ENCODE results near the gene SKOR1. TPM values are rescaled to one million over a fixed set of nuclear protein-coding genes. Genes with fewer than 3 reads are reported as not detected.

Gene SKOR1
- total and polyA plus RNA-seq, 2 of the 8 experiments (the other 6 are each of a cell fraction or from before 2014, with no cell fraction given): 0.03 to 0.11 TPM

DNA sequence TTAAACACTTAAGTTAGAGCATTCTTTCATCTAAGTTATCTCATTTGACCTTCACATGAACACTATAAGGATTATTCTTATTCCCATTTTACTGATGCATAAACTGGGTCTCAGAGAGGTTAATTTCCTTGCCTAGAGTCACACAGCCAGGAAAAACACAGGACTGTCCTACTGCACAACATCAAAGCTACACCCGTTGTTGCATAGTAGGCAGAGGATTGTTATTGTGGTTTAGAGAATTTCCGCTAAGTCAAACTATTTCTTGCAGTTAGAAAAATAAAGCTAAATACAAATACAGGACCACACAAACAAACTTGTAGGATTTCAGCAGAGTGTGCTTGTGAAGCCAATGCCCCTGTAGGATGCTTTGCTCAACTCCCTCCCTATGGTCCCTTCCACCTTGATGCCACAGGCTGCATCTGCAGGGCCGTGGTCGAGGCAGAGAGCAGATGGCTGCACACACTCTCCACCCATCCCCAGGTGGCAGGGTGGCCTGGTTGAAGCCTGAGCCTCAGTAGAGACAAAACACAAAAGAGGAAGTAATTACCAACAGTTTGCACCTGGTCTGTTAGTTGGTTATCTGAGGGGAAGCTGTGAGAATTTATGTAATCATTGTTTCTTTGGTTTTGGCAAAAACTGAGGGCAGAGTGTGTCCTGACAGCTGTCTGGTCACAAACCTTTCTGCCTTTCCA lies 41.1 kb upstream of the SKOR1 start:
- Histone ChIP-seq H3K4me1 (replicated peaks in 1 of 4; ENCODE audit: control insufficient read depth in 3 of 4, insufficient read depth in 4 of 4, low read length in 3 of 4) (peaks cover 7 to 18% (median 12%) of the 10 kb centered on the region in 4 experiments), H2BK5ac (ENCODE audit: low read depth, low read length) (no peak overlapping the region), H3K23me2 (ENCODE audit: low read depth, low read length) (no peaks in the 10 kb centered on the region), H2BK15ac (ENCODE audit: low read length) (no peak overlapping the region), H4K91ac (replicated peaks; ENCODE audit: insufficient read length, low read length) (no peak overlapping the region), H2AK5ac (ENCODE audit: low read depth, low read length) (no peak overlapping the region), H3K79me1 (ENCODE audit: low read depth, low read length) (no peaks in the 10 kb centered on the region; the same call in 1 of the 2 replicates), H3K9me3 (ENCODE audit: insufficient read depth in 2 of 2, low read depth in 1 of 2, low read length in 1 of 2) (no peaks in the 10 kb centered on the region), H2BK12ac (ENCODE audit: low read depth, low read length) (no peak overlapping the region), H3K27ac (ENCODE audit: low read depth, low read length) (no peak overlapping the region), H3K4ac (replicated peaks; ENCODE audit: insufficient read length, low read depth, low read length) (no peak overlapping the region), H3K56ac (replicated peaks; ENCODE audit: insufficient read length, low read depth, low read length) (no peak overlapping the region), H2BK120ac (replicated peaks; ENCODE audit: low read depth, low read length) (no peak overlapping the region), H3K9ac (replicated peaks in 1 of 4; ENCODE audit: extremely low read depth in 1 of 4, low read depth in 3 of 4, low read length in 3 of 4) (no peak overlapping the region), H2AFZ (ENCODE audit: low read length) (no peak overlapping the region), H3K79me2 (ENCODE audit: control insufficient read depth in 1 of 2, insufficient read depth in 2 of 2, low read length in 2 of 2) (no peaks in the 10 kb centered on the region), H2BK20ac (ENCODE audit: low read length) (no peak overlapping the region), H3K18ac (ENCODE audit: extremely low read depth, low read length) (no peak overlapping the region), H3K4me3 (ENCODE audit: extremely low read depth in 1 of 4, insufficient read depth in 2 of 4, low read depth in 3 of 4, low read length in 4 of 4) (no peak overlapping the region), H3K36me3 (ENCODE audit: control insufficient read depth in 2 of 4, insufficient read depth in 4 of 4, low read length in 3 of 4) (no peaks in the 10 kb centered on the region), H3K27me3 (replicated peaks in 1 of 4; ENCODE audit: control insufficient read depth in 3 of 4, extremely low read depth in 1 of 4, insufficient read depth in 3 of 4, low read length in 3 of 4) (no peaks in the 10 kb centered on the region; a peak in 1 of 7 replicates), H3K23ac (ENCODE audit: insufficient read length) (no peak overlapping the region), H3K14ac (ENCODE audit: insufficient read length) (no peak overlapping the region), H3K4me2 (ENCODE audit: insufficient read depth in 1 of 2, low read depth in 2 of 2, low read length in 2 of 2) (no peak overlapping the region), H4K20me1 (replicated peaks in 1 of 2; ENCODE audit: control insufficient read depth in 1 of 2, insufficient read depth in 2 of 2, low read length in 2 of 2) (no peaks in the 10 kb centered on the region), H4K5ac (ENCODE audit: insufficient read length, low read depth, low read length) (no peak overlapping the region), H4K8ac (ENCODE audit: extremely low read depth, insufficient read depth, low read length) (no peak overlapping the region)
- ChIA-PET CTCF (ENCODE audit: partially characterized antibody) (interaction anchor here (0.8 to 2.6 kb wide), 4 partner anchors 36 to 283 kb away, joined by 3 to 9 read pairs (median 4); no protein-coding TSS in a partner anchor), POLR2A (ENCODE audit: partially characterized antibody) (no interaction called here)
- FAIRE-seq (no peak), DNase-seq (ENCODE audit: low read depth in 1 of 2, low spot score in 2 of 2) (no peak)
- 92% methylated on average over 4 of the region's 4 CpGs; no CpG with 5 or more reads in 1 of the 2 experiments for WGBS, 2 experiments (ENCODE audit: extremely low coverage in 1 of 2, insufficient coverage in 1 of 2, insufficient read length in 1 of 2, insufficient replicate concordance in 2 of 2, low coverage in 1 of 2, low lambda C conversion rate in 2 of 2, missing lambda C conversion rate in 1 of 2)
- TF ChIP-seq FOSL1 (IDR thresholded peaks at IDR 0.05; ENCODE audit: insufficient read depth, low read depth, low read length): no peak
- no peak for TF ChIP-seq HDAC2 (IDR thresholded peaks at IDR 0.05; ENCODE audit: borderline replicate concordance in 1 of 2, low read depth in 2 of 2, low read length in 2 of 2)
- TF ChIP-seq ASH2L (IDR thresholded peaks at IDR 0.05; ENCODE audit: low read length): no peak
- TF ChIP-seq EGR1 (IDR thresholded peaks at IDR 0.05; ENCODE audit: borderline replicate concordance, low read depth, low read length): no peak
- TF ChIP-seq SAP30 (IDR thresholded peaks at IDR 0.05; ENCODE audit: insufficient read depth, insufficient replicate concordance, low read length): no peak
- TF ChIP-seq, protein P1, sequence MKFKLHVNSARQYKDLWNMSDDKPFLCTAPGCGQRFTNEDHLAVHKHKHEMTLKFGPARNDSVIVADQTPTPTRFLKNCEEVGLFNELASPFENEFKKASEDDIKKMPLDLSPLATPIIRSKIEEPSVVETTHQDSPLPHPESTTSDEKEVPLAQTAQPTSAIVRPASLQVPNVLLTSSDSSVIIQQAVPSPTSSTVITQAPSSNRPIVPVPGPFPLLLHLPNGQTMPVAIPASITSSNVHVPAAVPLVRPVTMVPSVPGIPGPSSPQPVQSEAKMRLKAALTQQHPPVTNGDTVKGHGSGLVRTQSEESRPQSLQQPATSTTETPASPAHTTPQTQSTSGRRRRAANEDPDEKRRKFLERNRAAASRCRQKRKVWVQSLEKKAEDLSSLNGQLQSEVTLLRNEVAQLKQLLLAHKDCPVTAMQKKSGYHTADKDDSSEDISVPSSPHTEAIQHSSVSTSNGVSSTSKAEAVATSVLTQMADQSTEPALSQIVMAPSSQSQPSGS (IDR thresholded peaks at IDR 0.05; ENCODE audit: low read length): no peak
- no peak for TF ChIP-seq POLR2A (IDR thresholded peaks at IDR 0.05; ENCODE audit: control extremely low read depth in 1 of 2, low read depth in 2 of 2, low read length in 2 of 2)
- TF ChIP-seq SP1 (IDR thresholded peaks at IDR 0.05; ENCODE audit: low read depth, low read length): no peak
- TF ChIP-seq MAFK (IDR thresholded peaks at IDR 0.05; ENCODE audit: low read depth, low read length): no peak
- TF ChIP-seq CBX8 (IDR thresholded peaks at IDR 0.05; ENCODE audit: borderline replicate concordance, low read depth, low read length): no peak
- no peak for TF ChIP-seq TAF7 (optimal IDR thresholded peaks at IDR 0.05; ENCODE audit: borderline replicate concordance, low read depth, low read length)
